Mesodermal cell (in vitro differentiated cells): ENCODE measurements around the gene TH.

Experiments used
- H3K27ac ChIP-seq: 2 replicates; pipeline ENCODE4 v1.7.0; 2013; ENCODE audit warnings: mild to moderate bottlenecking, low read depth, low read length, moderate library complexity; ENCODE audit not compliant: severe bottlenecking
- H3K36me3 ChIP-seq: 2 replicates; pipeline ENCODE4 v1.7.1; 2013; ENCODE audit warnings: mild to moderate bottlenecking, low read length, moderate library complexity; ENCODE audit not compliant: control insufficient read depth, insufficient read depth
- H3K4me1 ChIP-seq: one replicate; pipeline ENCODE4 v1.7.1; 2013; ENCODE audit warnings: mild to moderate bottlenecking, low read length; ENCODE audit not compliant: insufficient read depth, control insufficient read depth, poor library complexity, severe bottlenecking
- H3K4me3 ChIP-seq: 2 replicates; pipeline ENCODE4 v1.7.0; 2013; ENCODE audit warnings: low read length, control low read depth, mild to moderate bottlenecking; ENCODE audit not compliant: insufficient read depth, poor library complexity, severe bottlenecking; ENCODE audit errors: extremely low read depth
- H3K9me3 ChIP-seq: 2 replicates; pipeline ENCODE4 v1.7.1; 2013; ENCODE audit warnings: mild to moderate bottlenecking, low read length, moderate library complexity; ENCODE audit not compliant: control insufficient read depth
- WGBS, 2 experiments: methylation state at CpG; one replicate each; pipeline ENCODE4 v1.1.5; 2013; ENCODE audit warnings: missing lambda C conversion rate in 2 of 2; ENCODE audit not compliant: insufficient coverage in 2 of 2; 5-methylcytosine and 5-hydroxymethylcytosine counted together

TH gene

DNA sequence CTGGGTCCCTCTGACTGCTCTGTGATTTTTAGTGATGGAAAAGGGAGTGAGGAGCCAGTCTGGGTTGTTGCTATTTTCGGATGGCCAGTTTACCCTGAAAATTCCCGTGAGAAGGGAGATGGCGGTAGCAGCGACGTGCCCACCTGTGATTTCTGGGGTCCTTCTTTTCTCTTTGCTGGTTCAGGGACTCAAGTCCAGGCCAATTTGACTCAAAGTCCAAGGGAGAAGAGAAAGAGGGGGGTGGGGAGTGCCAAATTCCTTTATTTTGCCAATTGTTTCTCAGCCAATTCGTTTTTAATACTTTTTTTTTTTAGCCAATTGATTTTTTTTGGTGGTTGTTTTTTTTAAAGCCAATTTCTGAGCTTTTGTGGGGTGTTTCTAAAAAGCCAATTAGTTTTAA, 39.4 kb downstream of the TH start:
- H3K9me3 ChIP-seq, result no peaks in the 10 kb centered on the region
- no peak overlapping the region for H3K27ac ChIP-seq
- 70 to 92% methylated on average over 2 to 5 of the region's 6 CpGs for WGBS, 2 experiments
- peaks cover 5% of the 10 kb centered on the region for H3K4me1 ChIP-seq
- H3K4me3 ChIP-seq, result no peak overlapping the region
- peaks cover 7% of the 10 kb centered on the region for H3K36me3 ChIP-seq

DNA sequence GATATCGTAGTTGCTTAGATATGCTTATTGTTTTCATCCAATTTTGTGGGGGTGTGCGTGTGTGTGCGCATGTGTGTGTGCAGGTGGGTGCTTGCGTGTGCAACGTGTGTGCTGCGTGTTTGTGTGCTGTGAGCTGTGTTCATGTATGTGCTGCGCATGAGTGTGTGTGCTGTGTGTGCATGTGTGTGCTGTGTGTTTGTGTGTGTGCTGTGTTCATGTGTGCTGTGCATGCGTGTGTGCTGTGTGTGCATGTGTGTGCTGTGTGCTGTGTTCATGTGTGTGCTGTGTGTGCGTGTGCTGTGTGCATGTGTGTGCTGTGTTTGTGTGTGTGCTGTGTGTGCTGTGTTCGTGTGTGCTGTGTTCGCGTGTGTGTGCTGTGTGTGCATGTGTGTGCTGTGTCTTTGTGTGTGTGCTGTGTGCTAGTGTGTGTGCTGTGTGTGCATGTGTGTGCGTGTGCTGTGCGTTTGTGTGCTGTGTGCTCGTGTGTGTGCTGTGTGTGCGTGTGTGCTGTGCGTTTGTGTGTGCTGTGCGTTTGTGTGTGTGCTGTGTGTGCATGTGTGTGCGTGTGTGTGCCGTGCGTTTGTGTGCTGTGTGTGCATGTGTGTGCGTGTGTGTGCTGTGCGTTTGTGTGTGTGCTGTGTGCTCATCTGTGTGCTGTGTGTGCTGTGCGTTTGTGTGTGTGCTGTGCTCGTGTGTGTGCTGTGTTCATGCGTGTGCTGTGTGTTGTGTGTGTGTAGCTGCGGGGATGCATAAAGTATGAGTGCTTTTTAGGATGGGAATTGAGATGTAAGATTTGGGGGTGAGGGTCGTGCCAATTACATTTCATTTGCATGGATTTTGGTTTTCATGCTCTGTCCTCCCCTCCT, 40.0 kb downstream of the TH start:
- WGBS, 2 experiments, result 85% methylated on average over 21 to 27 of the region's 28 CpGs
- H3K27ac ChIP-seq, result no peak overlapping the region
- peaks cover 5% of the 10 kb centered on the region for H3K4me1 ChIP-seq
- no peaks in the 10 kb centered on the region for H3K9me3 ChIP-seq
- H3K36me3 ChIP-seq, result peaks cover 7% of the 10 kb centered on the region
- no peak overlapping the region for H3K4me3 ChIP-seq

DNA sequence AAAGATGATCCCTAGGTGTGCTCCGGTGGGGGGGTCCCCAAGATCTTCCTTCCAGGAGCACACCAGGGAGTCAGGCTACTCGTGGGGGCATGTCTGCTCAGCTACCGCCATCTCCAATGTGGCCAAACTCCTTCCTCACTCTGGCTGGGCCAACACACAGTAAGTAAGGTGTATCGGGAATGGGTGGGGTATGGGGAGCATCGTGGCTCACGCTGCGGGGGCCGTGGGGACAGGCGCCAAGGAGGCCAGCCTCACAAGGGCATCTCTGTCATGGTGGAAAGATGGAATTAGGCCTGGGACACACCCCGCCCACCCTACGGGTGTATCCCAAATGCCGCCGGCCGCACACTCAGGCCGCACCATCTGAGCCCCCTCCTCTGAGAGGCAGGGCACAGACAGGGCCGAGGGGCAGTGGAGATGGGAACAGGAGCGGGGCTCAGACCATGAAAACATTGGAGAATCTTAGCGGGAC, 40.7 kb downstream of the TH start:
- H3K36me3 ChIP-seq, result peaks cover 5% of the 10 kb centered on the region
- WGBS, 2 experiments, result 94 to 99% methylated on average over 11 to 14 of the region's 18 CpGs
- no peak overlapping the region for H3K4me3 ChIP-seq
- peaks cover 3% of the 10 kb centered on the region for H3K4me1 ChIP-seq
- H3K27ac ChIP-seq, result no peak overlapping the region
- H3K9me3 ChIP-seq, result no peaks in the 10 kb centered on the region

DNA sequence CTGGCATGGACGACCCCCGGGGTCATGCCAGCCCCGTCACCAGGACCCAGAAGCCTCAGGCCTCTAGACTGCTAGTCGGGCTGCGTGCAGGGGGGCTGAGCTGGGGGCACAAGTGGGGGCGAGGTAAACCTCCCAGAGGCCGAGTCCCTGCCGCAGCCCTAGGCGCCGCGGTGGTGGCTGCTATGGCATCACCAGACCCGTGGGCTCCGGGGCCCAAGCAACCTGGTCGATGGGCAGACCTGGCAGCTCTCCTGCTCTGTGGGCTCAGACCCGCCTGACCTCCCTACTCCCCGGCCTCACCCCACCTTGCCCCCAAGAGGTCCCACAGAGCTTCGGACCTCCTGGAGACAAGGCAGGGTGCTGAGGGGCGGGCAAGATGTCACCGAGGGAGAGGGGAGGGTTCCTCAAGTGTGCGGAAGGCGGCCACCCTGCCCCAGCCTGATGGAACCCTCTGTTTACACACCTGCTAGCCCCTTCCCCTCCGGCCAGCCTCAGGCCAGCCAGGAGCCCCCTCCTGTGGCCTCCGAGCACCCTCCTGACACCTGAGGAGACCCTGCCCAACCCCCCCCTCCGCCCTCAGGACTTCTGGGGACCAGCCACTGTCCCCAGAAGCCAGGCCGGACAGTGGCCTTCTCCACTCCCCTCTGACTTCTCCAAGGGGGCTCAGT, 41.8 kb downstream of the TH start:
- Histone ChIP-seq H3K9me3 (no peaks in the 10 kb centered on the region), H3K27ac (no peak overlapping the region), H3K36me3 (peaks cover 5% of the 10 kb centered on the region), H3K4me3 (no peak overlapping the region), H3K4me1 (no peaks in the 10 kb centered on the region)
- 94 to 98% methylated on average over 16 to 17 of the region's 25 CpGs for WGBS, 2 experiments

DNA sequence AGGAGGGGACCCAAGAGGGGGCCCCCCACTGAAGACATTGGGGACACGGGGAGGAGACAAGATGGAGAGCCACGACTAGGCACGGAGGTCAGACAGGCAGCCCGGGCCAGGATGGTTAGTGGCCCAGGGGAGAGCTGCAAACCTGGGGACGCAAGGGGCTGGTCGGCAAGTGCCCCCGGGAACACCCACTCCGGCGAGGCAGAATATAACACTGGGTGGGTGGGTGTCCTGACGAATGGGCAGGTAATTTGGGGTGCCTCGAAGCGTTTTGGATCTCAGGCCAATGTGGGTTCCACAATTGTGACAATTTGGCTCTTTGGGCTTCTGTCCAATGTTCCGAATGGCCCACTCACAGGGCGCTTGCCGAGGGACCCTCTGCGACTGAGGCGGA, 42.3 kb downstream of the TH start:
- WGBS, 2 experiments, result 95% methylated on average over 14 to 17 of the region's 17 CpGs
- H3K4me3 ChIP-seq, result no peak overlapping the region
- no peak overlapping the region for H3K27ac ChIP-seq
- H3K4me1 ChIP-seq, result no peaks in the 10 kb centered on the region
- peaks cover 5% of the 10 kb centered on the region for H3K36me3 ChIP-seq
- no peaks in the 10 kb centered on the region for H3K9me3 ChIP-seq

DNA sequence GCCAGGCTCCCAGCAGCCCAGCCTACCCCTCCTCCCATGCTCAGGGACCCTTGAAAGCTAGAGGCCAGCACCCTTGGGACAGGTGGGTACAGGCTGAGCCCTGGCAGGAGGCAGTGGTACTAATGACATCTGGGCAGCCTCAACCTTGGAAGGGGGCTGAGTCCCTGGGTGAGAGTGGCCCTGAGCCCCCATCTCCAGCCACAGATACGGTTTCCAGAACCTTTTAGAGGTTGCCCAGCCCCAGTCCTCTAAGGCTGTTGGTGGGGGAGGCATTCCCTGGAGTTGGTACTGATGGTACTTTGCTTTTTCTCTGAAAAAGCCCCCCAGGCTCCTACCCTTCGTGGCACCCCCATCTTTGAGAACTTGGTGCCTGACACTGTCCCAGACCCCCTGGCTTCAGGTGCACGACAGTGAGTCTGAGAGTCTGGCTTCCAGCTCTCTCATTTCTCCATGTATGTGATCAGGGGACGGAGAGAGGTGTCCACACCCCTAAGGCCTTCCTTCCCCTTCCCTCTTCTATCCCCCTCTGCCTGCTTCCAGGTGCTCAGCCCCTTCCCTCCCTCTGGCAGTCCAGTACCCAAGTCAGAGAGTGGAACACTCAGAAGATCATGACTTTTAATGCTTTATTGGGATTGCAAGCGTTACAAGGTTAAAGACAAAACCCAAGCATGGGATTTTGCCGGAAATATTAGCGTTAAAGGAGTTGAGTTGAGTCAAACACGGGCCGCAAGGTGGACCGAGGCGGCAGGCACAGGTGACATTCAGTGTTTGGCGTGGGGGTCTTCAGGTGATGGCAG, 42.9 kb downstream of the TH start:
- WGBS, 2 experiments, result 92 to 94% methylated on average over 11 of the region's 12 CpGs
- no peak overlapping the region for H3K4me3 ChIP-seq
- H3K4me1 ChIP-seq, result no peaks in the 10 kb centered on the region
- H3K9me3 ChIP-seq, result no peaks in the 10 kb centered on the region
- H3K27ac ChIP-seq, result no peak overlapping the region
- H3K36me3 ChIP-seq, result peaks cover 5% of the 10 kb centered on the region

DNA sequence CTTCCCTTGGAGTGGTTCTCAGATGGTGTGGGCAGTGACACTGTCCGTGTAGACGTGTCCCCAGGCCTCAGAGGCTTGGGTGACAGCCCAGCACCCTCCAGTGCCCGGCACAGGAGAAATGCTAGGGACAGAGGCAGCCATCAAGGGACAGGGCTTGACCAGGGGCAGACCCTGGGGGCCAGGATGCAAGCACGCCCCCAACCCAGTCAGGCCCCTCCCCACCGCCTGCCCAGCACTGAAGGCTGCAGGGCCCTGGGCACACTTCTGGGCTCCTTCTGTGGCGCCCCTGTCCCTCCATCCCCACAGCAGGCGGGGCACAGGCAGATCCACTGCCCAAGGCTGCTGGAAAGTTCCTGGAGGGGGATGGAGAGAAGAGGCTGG, 43.5 kb downstream of the TH start:
- peaks cover 5% of the 10 kb centered on the region for H3K36me3 ChIP-seq
- 85 to 88% methylated on average over 3 to 4 of the region's 7 CpGs for WGBS, 2 experiments
- H3K4me3 ChIP-seq, result no peak overlapping the region
- no peaks in the 10 kb centered on the region for H3K4me1 ChIP-seq
- no peak overlapping the region for H3K27ac ChIP-seq
- no peaks in the 10 kb centered on the region for H3K9me3 ChIP-seq

DNA sequence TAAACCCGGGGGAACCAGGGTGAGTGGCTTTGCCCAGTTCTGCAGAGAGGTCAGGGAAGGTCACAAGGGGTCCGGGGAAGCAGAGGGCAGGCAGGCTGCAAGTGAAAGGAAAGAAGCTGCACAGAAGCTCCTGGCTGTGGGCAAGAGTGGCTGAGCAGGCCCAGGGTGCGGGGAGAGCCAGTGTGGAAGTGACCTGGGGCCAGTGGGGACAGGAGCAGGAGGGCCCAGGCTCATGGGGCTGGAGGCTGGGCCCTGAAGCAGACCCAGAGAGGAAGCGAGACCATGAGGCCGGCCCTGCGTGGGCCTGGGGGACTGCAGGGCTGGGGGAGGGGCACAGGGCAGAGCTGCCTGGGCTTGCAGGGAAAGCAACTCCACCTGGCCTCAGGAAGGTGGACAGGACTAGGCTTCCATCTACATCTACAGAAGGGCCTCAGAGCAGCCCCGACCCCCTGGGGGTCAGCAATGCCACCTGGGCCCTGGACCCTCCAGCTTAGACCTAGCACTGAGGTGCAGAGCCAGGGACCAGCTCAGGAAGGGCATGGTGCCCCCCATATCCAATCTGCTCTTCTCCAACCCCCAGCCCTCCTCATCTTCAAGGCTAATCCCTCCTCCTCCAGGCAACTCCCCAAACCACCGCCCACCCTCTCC, 44.0 kb downstream of the TH start:
- no peak overlapping the region for H3K27ac ChIP-seq

DNA sequence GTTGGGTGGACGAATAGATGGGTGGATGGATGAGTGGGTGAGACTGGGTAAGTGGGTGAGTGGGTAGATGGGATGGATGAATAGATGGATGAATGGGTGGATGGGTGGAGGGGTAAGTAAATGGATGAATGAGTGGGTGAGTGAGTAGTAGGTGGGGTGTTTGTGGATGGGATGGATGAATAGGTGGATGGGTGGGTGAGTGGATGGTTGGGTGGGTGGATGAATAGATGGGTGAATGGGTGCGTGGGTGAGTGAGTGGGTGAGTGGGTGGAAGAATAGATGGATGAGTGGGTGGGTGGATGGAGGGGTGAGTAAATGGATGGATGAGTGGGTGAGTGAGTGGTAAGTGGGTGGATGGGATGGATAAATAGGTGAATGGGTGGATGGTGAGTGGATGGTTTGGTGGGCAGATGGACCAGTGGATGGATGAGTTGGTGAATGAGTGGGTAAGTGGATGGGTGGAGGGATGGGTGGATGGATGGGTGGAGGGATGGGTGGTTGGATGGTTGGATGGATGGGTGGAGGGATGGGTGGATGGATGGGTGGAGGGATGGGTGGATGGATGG, 45.0 kb downstream of the TH start:
- WGBS, 2 experiments, result 81 to 82% methylated on average over 2 of the region's 2 CpGs
- Histone ChIP-seq H3K9me3 (no peaks in the 10 kb centered on the region), H3K27ac (no peak overlapping the region), H3K4me3 (no peak overlapping the region), H3K36me3 (peaks cover under 1% of the 10 kb centered on the region), H3K4me1 (peaks cover 13% of the 10 kb centered on the region)

More for the DNA sequence above, 44.0 kb downstream of the TH start:
- Histone ChIP-seq H3K4me3 (no peak overlapping the region), H3K9me3 (no peaks in the 10 kb centered on the region), H3K36me3 (peaks cover 5% of the 10 kb centered on the region), H3K4me1 (peaks cover 3% of the 10 kb centered on the region)
- WGBS, 2 experiments, result 77 to 89% methylated on average over 6 to 8 of the region's 8 CpGs
